Activated CD8-positive, alpha-beta T cell treated with anti-CD3 and anti-CD28 coated beads for 36 hours (primary cell): ENCODE measurements around the gene FMNL1. TPM values are rescaled to one million over a fixed set of nuclear protein-coding genes. Genes with fewer than 3 reads are reported as not detected.

Experiments used
- ATAC-seq: fragments of 200-7000 bp; cut with Tn5 transposase; one replicate; pipeline ENCODE4 v1.10.0; 2021; ENCODE audit warnings: mild to moderate bottlenecking, moderate library complexity
- CTCF ChIA-PET: fragments of 350-600 bp; sonication (Branson Sonifier 250); formaldehyde crosslinking; loops from one replicate; lab custom pipeline; 2021; ENCODE audit warnings: antibody characterized with exemption; lab: Charles Lee
- POLR2A ChIA-PET: fragments of 350-600 bp; sonication (Branson Sonifier 250); formaldehyde crosslinking; loops from one replicate; lab custom pipeline; 2021; ENCODE audit warnings: antibody characterized with exemption; lab: Charles Lee
- DNase-seq: peaks from one replicate; pipeline ENCODE4 v3.0.0-alpha.2; 2020
- H3K27ac Mint-ChIP-seq: one replicate; pipeline ENCODE4 v1.8.0; 2021; ENCODE audit warnings: mild to moderate bottlenecking, mixed read lengths
- H3K27me3 Mint-ChIP-seq: one replicate; pipeline ENCODE4 v1.8.0; 2021; ENCODE audit warnings: mixed read lengths
- H3K36me3 Mint-ChIP-seq: one replicate; pipeline ENCODE4 v1.8.0; 2021; ENCODE audit warnings: low read depth, mixed read lengths
- H3K4me1 Mint-ChIP-seq: one replicate; pipeline ENCODE4 v1.8.0; 2021; ENCODE audit warnings: low read depth, mixed read lengths
- H3K4me3 Mint-ChIP-seq: one replicate; pipeline ENCODE4 v1.8.0; 2021; ENCODE audit warnings: mild to moderate bottlenecking, moderate library complexity, mixed read lengths
- H3K9me3 Mint-ChIP-seq: one replicate; pipeline ENCODE4 v1.8.0; 2021; ENCODE audit warnings: mixed read lengths
- CTCF ChIP-seq: fragments of 200-600 bp; IDR thresholded peaks from one replicate; pipeline ENCODE4 v1.8.0; 2022; ENCODE audit warnings: antibody characterized with exemption, mild to moderate bottlenecking
- intact Hi-C: fragments of 100-400 bp; cut with micrococcal nuclease; formaldehyde crosslinking; loops from one replicate; pipeline ENCODE4 v1.10.0; 2022
- total RNA-seq, 2 experiments: library from RNA; stranded (reverse); gene quantifications; one replicate each; pipeline ENCODE4 v1.2.3, GENCODE V29; 2021

Gene FMNL1
- total RNA-seq, 2 experiments from 2014 or later: 285 to 298 TPM

- DNase-seq (no peak), ATAC-seq (no peak)
- no peak for TF ChIP-seq CTCF
- H3K36me3 Mint-ChIP-seq: peaks cover 38% of the 10 kb centered on the region
- ChIA-PET POLR2A (interaction anchor here (0.8 to 1.4 kb wide), 8 partner anchors 14 to 108 kb away, joined by 3 to 11 read pairs (median 4); partner anchors contain the start of gene MAP3K14), CTCF (interaction anchor here (0.7 to 13.2 kb wide), 37 partner anchors 10 to 143 kb away, joined by 3 to 270 read pairs (median 8); partner anchors contain the start of genes ACBD4, HEXIM2 and MAP3K14)
- no peaks in the 10 kb centered on the region for H3K9me3 Mint-ChIP-seq
- H3K4me1 Mint-ChIP-seq: peaks cover 20% of the 10 kb centered on the region
- intact Hi-C loops: loop anchor here (1.0 to 5.0 kb wide), 2 partner anchors 34 to 107 kb away; no protein-coding TSS in a partner anchor
- no peaks in the 10 kb centered on the region for H3K27me3 Mint-ChIP-seq
- H3K4me3 Mint-ChIP-seq: no peak overlapping the region
- peak overlapping the region; percentile 20 for H3K27ac Mint-ChIP-seq
Observed at GRCh38 chr17:45277992-45278391, 56.3 kb downstream of the FMNL1 start.

- DNase-seq: no peak
- Mint-ChIP-seq H3K27me3 (no peaks in the 10 kb centered on the region), H3K27ac (peak overlapping the region; percentile 46), H3K4me1 (peaks cover 37% of the 10 kb centered on the region), H3K9me3 (no peaks in the 10 kb centered on the region), H3K36me3 (peaks cover 43% of the 10 kb centered on the region), H3K4me3 (no peak overlapping the region)
- ChIA-PET CTCF (interaction anchor here (13.2 kb wide), 1 partner anchor 109 kb away, joined by 270 read pairs; no protein-coding TSS in a partner anchor), POLR2A (no interaction called here)
- ATAC-seq: no peak
- intact Hi-C loops: loop anchor here (5.0 kb wide), 1 partner anchor 32 kb away; no protein-coding TSS in a partner anchor
- no peak for TF ChIP-seq CTCF
Observed at GRCh38 chr17:45279898-45280297, 58.2 kb downstream of the FMNL1 start.

- TF ChIP-seq CTCF: no peak
- Mint-ChIP-seq H3K4me3 (no peak overlapping the region), H3K36me3 (peaks cover 54% of the 10 kb centered on the region), H3K27ac (peak overlapping the region; percentile 86), H3K27me3 (no peaks in the 10 kb centered on the region), H3K9me3 (no peaks in the 10 kb centered on the region), H3K4me1 (peaks cover 31% of the 10 kb centered on the region)
- CTCF ChIA-PET: interaction anchor here (0.8 to 3.6 kb wide), 15 partner anchors 12 to 148 kb away, joined by 3 to 20 read pairs (median 5); partner anchors contain the start of genes ACBD4 and MAP3K14
- ATAC-seq: peak; percentile 81
- peak; percentile 48 for DNase-seq
- POLR2A ChIA-PET: interaction anchor here (0.6 to 1.2 kb wide), 5 partner anchors 9 to 206 kb away, joined by 3 to 4 read pairs (median 3); no protein-coding TSS in a partner anchor
- intact Hi-C loops: no loop called here
Observed at GRCh38 chr17:45282683-45283644, 61.3 kb downstream of the FMNL1 start.

- intact Hi-C loops: no loop called here
- no peak overlapping the region for H3K4me3 Mint-ChIP-seq
- no peak for ATAC-seq
- H3K36me3 Mint-ChIP-seq: peaks cover 56% of the 10 kb centered on the region
- no peaks in the 10 kb centered on the region for H3K27me3 Mint-ChIP-seq
- peak overlapping the region; percentile 86 for H3K27ac Mint-ChIP-seq
- no peaks in the 10 kb centered on the region for H3K9me3 Mint-ChIP-seq
- DNase-seq: no peak
- ChIA-PET CTCF (interaction anchor here (0.6 to 3.6 kb wide), 18 partner anchors 10 to 148 kb away, joined by 3 to 20 read pairs (median 5); partner anchors contain the start of genes ACBD4 and MAP3K14), POLR2A (interaction anchor here (1.0 to 1.2 kb wide), 3 partner anchors 9 to 28 kb away, joined by 3 read pairs; no protein-coding TSS in a partner anchor)
- H3K4me1 Mint-ChIP-seq: peaks cover 28% of the 10 kb centered on the region
- no peak for TF ChIP-seq CTCF
Observed at GRCh38 chr17:45283711-45284110, 62.0 kb downstream of the FMNL1 start.
